ENCODE measurements around the gene PECR.
"Not testable (repeated sequence)": the region's sequence is repeated elsewhere in the genome, so short reads cannot be mapped to it uniquely, and the experiment has no call there.

Gene PECR

GRCh38 chr2:216029416-216030129 is 52.0 kb downstream of the PECR start:
- DNase-seq (ENCODE audit: low read depth in 3 of 3) = no peak

- no peak for DNase-seq (ENCODE audit: low read depth in 3 of 3)
Measured at GRCh38 chr2:216024779-216025336, 56.8 kb downstream of the PECR start.

GRCh38 chr2:216023055-216023648 is 58.5 kb downstream of the PECR start:
- peak in 1 of 3 experiments; percentile 32 for DNase-seq (ENCODE audit: low read depth in 3 of 3)

- DNase-seq (ENCODE audit: low read depth in 3 of 3) = no peak
Measured at GRCh38 chr2:216021768-216022565, 59.6 kb downstream of the PECR start.

GRCh38 chr2:216018709-216019108 is 62.9 kb downstream of the PECR start:
- no peak for DNase-seq (ENCODE audit: low read depth in 3 of 3)

GRCh38 chr2:216017365-216017764 is 64.2 kb downstream of the PECR start:
- peak in 1 of 3 experiments; percentile 24 for DNase-seq (ENCODE audit: low read depth in 3 of 3)

- DNase-seq (ENCODE audit: low read depth in 3 of 3) = no peak
Measured at GRCh38 chr2:216016581-216016980, 65.0 kb downstream of the PECR start.

GRCh38 chr2:216015722-216016464 is 65.7 kb downstream of the PECR start:
- DNase-seq (ENCODE audit: low read depth in 3 of 3) = peak in 1 of 3 experiments; percentile 40

- no peak for DNase-seq (ENCODE audit: low read depth in 3 of 3)
Measured at GRCh38 chr2:216014986-216015385, 66.6 kb downstream of the PECR start.

- DNase-seq (ENCODE audit: low read depth in 3 of 3) = no peak
Measured at GRCh38 chr2:216014006-216014405, 67.6 kb downstream of the PECR start.

- peak; percentile 71 to 83 (median 76) for DNase-seq (ENCODE audit: low read depth in 3 of 3)
Measured at GRCh38 chr2:216013080-216013909, 68.3 kb downstream of the PECR start, which contains the start of gene MREG. Gene MREG (minus strand): TSS chr2:216013551. CDS start chr2:216013327, 224 bp downstream.

GRCh38 chr2:216012830-216013079 is 68.9 kb downstream of the PECR start:
- DNase-seq (ENCODE audit: low read depth in 3 of 3) = no peak

- DNase-seq (ENCODE audit: low read depth in 3 of 3) = no peak
Measured at GRCh38 chr2:216012133-216012829, 69.3 kb downstream of the PECR start.

GRCh38 chr2:216009215-216009614 is 72.4 kb downstream of the PECR start:
- not testable (repeated sequence) for DNase-seq (ENCODE audit: low read depth in 3 of 3)

GRCh38 chr2:216008387-216008786 is 73.2 kb downstream of the PECR start:
- no peak for DNase-seq (ENCODE audit: low read depth in 3 of 3)

GRCh38 chr2:216006164-216006663 is 75.4 kb downstream of the PECR start:
- peak in 1 of 3 experiments; percentile 50 for DNase-seq (ENCODE audit: low read depth in 3 of 3)

- DNase-seq (ENCODE audit: low read depth in 3 of 3) = no peak
Measured at GRCh38 chr2:216004697-216005283, 76.8 kb downstream of the PECR start.

- no peak for DNase-seq (ENCODE audit: low read depth in 3 of 3)
Measured at GRCh38 chr2:216003876-216004696, 77.5 kb downstream of the PECR start.

- DNase-seq (ENCODE audit: low read depth in 3 of 3) = no peak
Measured at GRCh38 chr2:216002693-216003092, 78.9 kb downstream of the PECR start.
